ENCODE data around the gene SPEN. TPM values are rescaled to one million over a fixed set of nuclear protein-coding genes. Genes with fewer than 3 reads are reported as not detected.

Gene SPEN
- total and polyA plus RNA-seq, 10 of the 15 experiments (the other 5 are each of a cell fraction or from before 2014, with no cell fraction given): 5.2 to 58.7 (median 20.1) TPM

DNA sequence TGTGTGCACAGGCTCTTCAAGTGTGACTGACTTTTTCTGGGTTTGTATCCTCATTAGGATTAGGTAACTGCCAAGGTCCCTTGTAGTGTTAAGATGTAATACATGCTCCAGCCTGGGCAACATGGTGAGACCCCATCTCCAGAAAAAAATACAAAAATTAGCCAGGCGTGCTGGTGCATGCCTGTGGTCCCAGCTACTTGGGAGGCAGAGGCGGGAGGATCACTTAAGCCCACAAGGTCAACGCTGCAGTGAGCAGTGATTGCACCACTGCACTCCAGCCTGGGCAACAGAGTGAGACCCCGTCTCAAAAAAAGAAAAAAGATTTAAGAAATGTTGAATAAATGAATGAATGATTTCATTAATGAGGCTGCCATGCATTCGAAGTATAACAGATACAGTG, 113.3 kb downstream of the SPEN start:
- ChIA-PET SMC1A (ENCODE audit: uncharacterized antibody, unreplicated experiment) (interaction anchor here (1.3 to 9.1 kb wide), 5 partner anchors 11 to 127 kb away, joined by 3 to 78 read pairs (median 4); no protein-coding TSS in a partner anchor), POLR2A (interaction anchor here (0.6 to 1.9 kb wide), 4 partner anchors 10 to 127 kb away, joined by 3 to 6 read pairs (median 5); no protein-coding TSS in a partner anchor), CTCF (interaction anchor here (0.6 to 10.1 kb wide), 5 partner anchors 10 to 169 kb away, joined by 3 to 68 read pairs (median 6); partner anchors contain the start of gene ZBTB17), RAD21 (ENCODE audit: unreplicated experiment) (interaction anchor here (0.9 to 9.8 kb wide), 2 partner anchors 9 to 14 kb away, joined by 3 to 116 read pairs; partner anchors contain the start of gene ZBTB17)
- ATAC-seq (no peak), DNase-seq (ENCODE audit: low read depth, low spot score) (no peak), FAIRE-seq (no peak)
- no peak for TF ChIP-seq CHD2 (IDR thresholded peaks at IDR 0.05; ENCODE audit: borderline replicate concordance, low read depth, low read length)
- TF ChIP-seq SP1 (IDR thresholded peaks at IDR 0.05; ENCODE audit: low read depth, low read length): no peak
- TF ChIP-seq CBX5 (IDR thresholded peaks at IDR 0.05; ENCODE audit: low read depth): no peak
- TF ChIP-seq SMAD5 (IDR thresholded peaks at IDR 0.05; ENCODE audit: low read depth): no peak
- no peak for TF ChIP-seq TBL1XR1 (IDR thresholded peaks at IDR 0.05; ENCODE audit: low read depth, low read length)
- TF ChIP-seq MEF2B (IDR thresholded peaks at IDR 0.05; ENCODE audit: partially characterized antibody, poor library complexity, severe bottlenecking): no peak
- H3K9me3 ChIP-seq (replicated peaks; ENCODE audit: control insufficient read depth, insufficient read depth, low read length): no peaks in the 10 kb centered on the region
- in situ Hi-C loops (cut with MboI) (no loop called here), intact Hi-C loops (cut with micrococcal nuclease; ENCODE audit: unreplicated experiment) (no loop called here)
- H3K9ac ChIP-seq (ENCODE audit: control insufficient read depth, insufficient read depth, low read length): no peak overlapping the region
- no peaks in the 10 kb centered on the region; the same call in 1 of the 2 replicates for H4K20me1 ChIP-seq (ENCODE audit: control insufficient read depth, insufficient read depth)
- peaks cover 33% of the 10 kb centered on the region for H3K4me1 ChIP-seq (ENCODE audit: control insufficient read depth, insufficient read depth, low read length)
- H3K79me2 ChIP-seq (ENCODE audit: control insufficient read depth, insufficient read depth, low read length): peaks cover 24% of the 10 kb centered on the region
- H3K36me3 ChIP-seq (ENCODE audit: control insufficient read depth in 2 of 2, insufficient read depth in 2 of 2, low read length in 1 of 2): peaks cover 3 to 5% of the 10 kb centered on the region in 2 experiments; a peak in 2 of 4 replicates
- H3K27ac ChIP-seq (ENCODE audit: control insufficient read depth, insufficient read depth): no peak overlapping the region
- BruUV-seq (replicated peaks): no TSS peak
- H3K4me3 ChIP-seq: no peak overlapping the region
- 90% methylated on average over 5 of the region's 5 CpGs for WGBS (ENCODE audit: insufficient coverage, insufficient replicate concordance, low lambda C conversion rate, missing lambda C conversion rate)
- H2AFZ ChIP-seq (ENCODE audit: control insufficient read depth, low read depth, low read length): no peak overlapping the region
- no peaks in the 10 kb centered on the region for H3K27me3 ChIP-seq (replicated peaks in 1 of 2; ENCODE audit: control insufficient read depth in 2 of 2, insufficient read depth in 2 of 2, low read length in 1 of 2)
- H3K4me2 ChIP-seq (ENCODE audit: control insufficient read depth, insufficient read depth): no peak overlapping the region

DNA sequence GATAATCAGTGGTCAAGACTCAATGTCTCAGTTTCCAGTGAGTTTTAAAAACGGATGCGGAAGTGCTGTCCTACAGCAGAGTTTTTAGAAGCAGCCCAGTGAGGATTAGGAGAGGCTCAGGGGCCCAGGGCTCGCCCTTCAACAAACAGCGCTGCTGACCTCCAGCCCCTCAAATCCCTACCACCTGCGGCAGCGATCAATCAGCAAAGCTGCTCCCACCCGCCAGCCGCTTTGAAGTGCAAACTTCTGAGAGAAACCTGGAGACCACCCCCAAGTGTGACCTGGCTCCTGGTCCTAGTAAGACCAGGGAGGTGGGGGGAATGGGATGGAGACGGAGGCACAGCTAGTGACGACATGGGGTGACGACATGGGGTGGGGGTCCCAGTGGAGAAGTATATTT, 114.0 kb downstream of the SPEN start:
- Histone ChIP-seq H3K9ac (ENCODE audit: control insufficient read depth, insufficient read depth, low read length) (no peak overlapping the region), H4K20me1 (ENCODE audit: control insufficient read depth, insufficient read depth) (no peaks in the 10 kb centered on the region; the same call in 1 of the 2 replicates), H3K4me2 (ENCODE audit: control insufficient read depth, insufficient read depth) (no peak overlapping the region), H3K27ac (ENCODE audit: control insufficient read depth, insufficient read depth) (no peak overlapping the region), H3K79me2 (ENCODE audit: control insufficient read depth, insufficient read depth, low read length) (peaks cover 24% of the 10 kb centered on the region), H3K4me3 (no peak overlapping the region), H3K27me3 (replicated peaks in 1 of 2; ENCODE audit: control insufficient read depth in 2 of 2, insufficient read depth in 2 of 2, low read length in 1 of 2) (no peaks in the 10 kb centered on the region), H3K9me3 (replicated peaks; ENCODE audit: control insufficient read depth, insufficient read depth, low read length) (no peaks in the 10 kb centered on the region), H3K36me3 (ENCODE audit: control insufficient read depth in 2 of 2, insufficient read depth in 2 of 2, low read length in 1 of 2) (peaks cover 3 to 5% of the 10 kb centered on the region in 2 experiments; a peak in 2 of 4 replicates), H2AFZ (ENCODE audit: control insufficient read depth, low read depth, low read length) (no peak overlapping the region), H3K4me1 (ENCODE audit: control insufficient read depth, insufficient read depth, low read length) (peaks cover 34% of the 10 kb centered on the region)
- ChIA-PET POLR2A (interaction anchor here (0.6 to 5.4 kb wide), 7 partner anchors 11 to 127 kb away, joined by 3 to 47 read pairs (median 6); partner anchors contain the start of gene ZBTB17), CTCF (interaction anchor here (0.7 to 10.1 kb wide), 6 partner anchors 10 to 170 kb away, joined by 3 to 68 read pairs (median 6); partner anchors contain the start of gene ZBTB17), SMC1A (ENCODE audit: uncharacterized antibody, unreplicated experiment) (interaction anchor here (1.2 to 9.1 kb wide), 6 partner anchors 11 to 47 kb away, joined by 3 to 78 read pairs (median 4); no protein-coding TSS in a partner anchor), RAD21 (ENCODE audit: unreplicated experiment) (interaction anchor here (0.9 to 9.8 kb wide), 3 partner anchors 10 to 46 kb away, joined by 3 to 116 read pairs (median 4); partner anchors contain the start of gene ZBTB17)
- in situ Hi-C loops (cut with MboI): no loop called here
- ATAC-seq (no peak), DNase-seq (ENCODE audit: low read depth, low spot score) (no peak), FAIRE-seq (no peak)
- intact Hi-C loops (cut with micrococcal nuclease; ENCODE audit: unreplicated experiment): no loop called here
- no TSS peak for BruUV-seq (replicated peaks)
- no peak for TF ChIP-seq ETV6 (conservative IDR thresholded peaks at IDR 0.05 in 1 of 2, IDR thresholded peaks at IDR 0.05 in 1 of 2; ENCODE audit: borderline replicate concordance in 1 of 2, low read depth in 1 of 2)
- no peak for TF ChIP-seq RB1 (IDR thresholded peaks at IDR 0.05; ENCODE audit: borderline replicate concordance)
- TF ChIP-seq, protein P1, sequence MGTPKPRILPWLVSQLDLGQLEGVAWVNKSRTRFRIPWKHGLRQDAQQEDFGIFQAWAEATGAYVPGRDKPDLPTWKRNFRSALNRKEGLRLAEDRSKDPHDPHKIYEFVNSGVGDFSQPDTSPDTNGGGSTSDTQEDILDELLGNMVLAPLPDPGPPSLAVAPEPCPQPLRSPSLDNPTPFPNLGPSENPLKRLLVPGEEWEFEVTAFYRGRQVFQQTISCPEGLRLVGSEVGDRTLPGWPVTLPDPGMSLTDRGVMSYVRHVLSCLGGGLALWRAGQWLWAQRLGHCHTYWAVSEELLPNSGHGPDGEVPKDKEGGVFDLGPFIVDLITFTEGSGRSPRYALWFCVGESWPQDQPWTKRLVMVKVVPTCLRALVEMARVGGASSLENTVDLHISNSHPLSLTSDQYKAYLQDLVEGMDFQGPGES (IDR thresholded peaks at IDR 0.05): no peak
- TF ChIP-seq CHD2 (IDR thresholded peaks at IDR 0.05; ENCODE audit: borderline replicate concordance, low read depth, low read length): no peak
- TF ChIP-seq, protein P2, sequence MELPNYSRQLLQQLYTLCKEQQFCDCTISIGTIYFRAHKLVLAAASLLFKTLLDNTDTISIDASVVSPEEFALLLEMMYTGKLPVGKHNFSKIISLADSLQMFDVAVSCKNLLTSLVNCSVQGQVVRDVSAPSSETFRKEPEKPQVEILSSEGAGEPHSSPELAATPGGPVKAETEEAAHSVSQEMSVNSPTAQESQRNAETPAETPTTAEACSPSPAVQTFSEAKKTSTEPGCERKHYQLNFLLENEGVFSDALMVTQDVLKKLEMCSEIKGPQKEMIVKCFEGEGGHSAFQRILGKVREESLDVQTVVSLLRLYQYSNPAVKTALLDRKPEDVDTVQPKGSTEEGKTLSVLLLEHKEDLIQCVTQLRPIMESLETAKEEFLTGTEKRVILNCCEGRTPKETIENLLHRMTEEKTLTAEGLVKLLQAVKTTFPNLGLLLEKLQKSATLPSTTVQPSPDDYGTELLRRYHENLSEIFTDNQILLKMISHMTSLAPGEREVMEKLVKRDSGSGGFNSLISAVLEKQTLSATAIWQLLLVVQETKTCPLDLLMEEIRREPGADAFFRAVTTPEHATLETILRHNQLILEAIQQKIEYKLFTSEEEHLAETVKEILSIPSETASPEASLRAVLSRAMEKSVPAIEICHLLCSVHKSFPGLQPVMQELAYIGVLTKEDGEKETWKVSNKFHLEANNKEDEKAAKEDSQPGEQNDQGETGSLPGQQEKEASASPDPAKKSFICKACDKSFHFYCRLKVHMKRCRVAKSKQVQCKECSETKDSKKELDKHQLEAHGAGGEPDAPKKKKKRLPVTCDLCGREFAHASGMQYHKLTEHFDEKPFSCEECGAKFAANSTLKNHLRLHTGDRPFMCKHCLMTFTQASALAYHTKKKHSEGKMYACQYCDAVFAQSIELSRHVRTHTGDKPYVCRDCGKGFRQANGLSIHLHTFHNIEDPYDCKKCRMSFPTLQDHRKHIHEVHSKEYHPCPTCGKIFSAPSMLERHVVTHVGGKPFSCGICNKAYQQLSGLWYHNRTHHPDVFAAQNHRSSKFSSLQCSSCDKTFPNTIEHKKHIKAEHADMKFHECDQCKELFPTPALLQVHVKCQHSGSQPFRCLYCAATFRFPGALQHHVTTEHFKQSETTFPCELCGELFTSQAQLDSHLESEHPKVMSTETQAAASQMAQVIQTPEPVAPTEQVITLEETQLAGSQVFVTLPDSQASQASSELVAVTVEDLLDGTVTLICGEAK (IDR thresholded peaks at IDR 0.05; ENCODE audit: borderline replicate concordance): no peak
- WGBS (ENCODE audit: insufficient coverage, insufficient replicate concordance, low lambda C conversion rate, missing lambda C conversion rate): 96% methylated on average over 11 of the region's 11 CpGs
